ENCODE measurements around the gene ERRFI1. TPM values are rescaled to one million over a fixed set of nuclear protein-coding genes. Genes with fewer than 3 reads are reported as not detected.

ERRFI1 gene
- total and polyA plus RNA-seq, 2 of the 8 experiments (the other 6 are each of a cell fraction or from before 2014, with no cell fraction given) = 23.4 to 46.1 TPM

DNA sequence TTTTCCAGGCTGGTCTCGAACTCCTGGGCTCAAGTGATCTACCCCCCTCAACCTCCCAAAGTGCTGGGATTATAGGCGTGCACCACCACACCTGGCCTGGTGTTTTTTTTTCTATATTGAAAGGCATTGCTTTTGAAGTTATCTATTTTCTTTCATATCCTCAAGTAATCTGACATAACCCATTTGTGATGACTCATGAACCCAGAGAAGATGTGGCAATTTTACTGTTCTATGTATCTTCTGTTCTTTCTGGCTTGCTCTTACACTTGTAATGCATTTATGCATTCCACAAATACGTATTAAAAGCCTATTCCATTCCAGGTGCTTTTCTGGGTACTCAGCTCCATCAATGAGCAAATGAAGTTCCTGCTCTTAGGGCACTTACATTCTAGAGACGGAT is 29.9 kb upstream of the ERRFI1 start (continued):
- TF ChIP-seq SP2 (IDR thresholded peaks at IDR 0.05; ENCODE audit: low read length) (no peak), BCL11A (IDR thresholded peaks at IDR 0.05; ENCODE audit: low read depth in 2 of 2, low read length in 2 of 2) (no peak), TAF1 (IDR thresholded peaks at IDR 0.05; ENCODE audit: low read depth, low read length) (no peak), KDM4A (IDR thresholded peaks at IDR 0.05; ENCODE audit: low read depth, low read length, severe bottlenecking) (no peak), EGR1 (IDR thresholded peaks at IDR 0.05; ENCODE audit: borderline replicate concordance, low read depth, low read length) (no peak)

Data from H1 (cell line).